Measurements from ENCODE around the gene PPP2R3A.

The PPP2R3A gene

GRCh38 chr3:136036306-136036705 is 70.8 kb downstream of the PPP2R3A start:
- Histone ChIP-seq H3K4me1 (ENCODE audit: insufficient read depth, low read length) (peaks cover 4% of the 10 kb centered on the region), H3K27ac (ENCODE audit: low read depth, low read length) (no peak overlapping the region), H3K9ac (ENCODE audit: low read length) (no peak overlapping the region), H3K4me3 (ENCODE audit: low read depth in 1 of 2, low read length in 2 of 2) (no peak overlapping the region), H3K9me3 (ENCODE audit: low read length) (no peaks in the 10 kb centered on the region), H3K36me3 (ENCODE audit: insufficient read depth, low read length) (peaks cover 9% of the 10 kb centered on the region), H3K27me3 (ENCODE audit: control insufficient read depth in 1 of 2, insufficient read depth in 2 of 2, low read length in 2 of 2) (no peaks in the 10 kb centered on the region)

GRCh38 chr3:136038668-136039067 is 73.1 kb downstream of the PPP2R3A start:
- Histone ChIP-seq H3K4me3 (ENCODE audit: low read depth in 1 of 2, low read length in 2 of 2) (no peak overlapping the region), H3K9ac (ENCODE audit: low read length) (no peak overlapping the region), H3K9me3 (ENCODE audit: low read length) (no peaks in the 10 kb centered on the region), H3K27me3 (ENCODE audit: control insufficient read depth in 1 of 2, insufficient read depth in 2 of 2, low read length in 2 of 2) (no peaks in the 10 kb centered on the region), H3K36me3 (ENCODE audit: insufficient read depth, low read length) (peaks cover 9% of the 10 kb centered on the region), H3K27ac (ENCODE audit: low read depth, low read length) (no peak overlapping the region), H3K4me1 (ENCODE audit: insufficient read depth, low read length) (peaks cover 4% of the 10 kb centered on the region)

- H3K4me3 ChIP-seq (ENCODE audit: low read depth in 1 of 2, low read length in 2 of 2), result no peak overlapping the region
- peaks cover 4% of the 10 kb centered on the region for H3K4me1 ChIP-seq (ENCODE audit: insufficient read depth, low read length)
- H3K27me3 ChIP-seq (ENCODE audit: control insufficient read depth in 1 of 2, insufficient read depth in 2 of 2, low read length in 2 of 2), result no peaks in the 10 kb centered on the region
- no peaks in the 10 kb centered on the region for H3K9me3 ChIP-seq (ENCODE audit: low read length)
- H3K36me3 ChIP-seq (ENCODE audit: insufficient read depth, low read length), result peaks cover 31% of the 10 kb centered on the region
- no peak overlapping the region for H3K9ac ChIP-seq (ENCODE audit: low read length)
- no peak overlapping the region for H3K27ac ChIP-seq (ENCODE audit: low read depth, low read length)
Measured at GRCh38 chr3:136042608-136043221, 77.2 kb downstream of the PPP2R3A start.

- no peaks in the 10 kb centered on the region for H3K27me3 ChIP-seq (ENCODE audit: control insufficient read depth in 1 of 2, insufficient read depth in 2 of 2, low read length in 2 of 2)
- no peak overlapping the region for H3K9ac ChIP-seq (ENCODE audit: low read length)
- H3K36me3 ChIP-seq (ENCODE audit: insufficient read depth, low read length), result peaks cover 35% of the 10 kb centered on the region
- no peak overlapping the region for H3K4me3 ChIP-seq (ENCODE audit: low read depth in 1 of 2, low read length in 2 of 2)
- no peak overlapping the region for H3K27ac ChIP-seq (ENCODE audit: low read depth, low read length)
- H3K4me1 ChIP-seq (ENCODE audit: insufficient read depth, low read length), result no peaks in the 10 kb centered on the region
- no peaks in the 10 kb centered on the region for H3K9me3 ChIP-seq (ENCODE audit: low read length)
Measured at GRCh38 chr3:136044980-136045745, 79.6 kb downstream of the PPP2R3A start.

GRCh38 chr3:136048068-136048467 is 82.5 kb downstream of the PPP2R3A start:
- Histone ChIP-seq H3K4me3 (ENCODE audit: low read depth in 1 of 2, low read length in 2 of 2) (no peak overlapping the region), H3K27ac (ENCODE audit: low read depth, low read length) (no peak overlapping the region), H3K4me1 (ENCODE audit: insufficient read depth, low read length) (no peaks in the 10 kb centered on the region), H3K9me3 (ENCODE audit: low read length) (no peaks in the 10 kb centered on the region), H3K9ac (ENCODE audit: low read length) (no peak overlapping the region), H3K27me3 (ENCODE audit: control insufficient read depth in 1 of 2, insufficient read depth in 2 of 2, low read length in 2 of 2) (no peaks in the 10 kb centered on the region), H3K36me3 (ENCODE audit: insufficient read depth, low read length) (peaks cover 48% of the 10 kb centered on the region)

- no peak overlapping the region for H3K4me3 ChIP-seq (ENCODE audit: low read depth in 1 of 2, low read length in 2 of 2)
- H3K27ac ChIP-seq (ENCODE audit: low read depth, low read length), result no peak overlapping the region
- no peaks in the 10 kb centered on the region for H3K9me3 ChIP-seq (ENCODE audit: low read length)
- H3K4me1 ChIP-seq (ENCODE audit: insufficient read depth, low read length), result no peaks in the 10 kb centered on the region
- no peak overlapping the region for H3K9ac ChIP-seq (ENCODE audit: low read length)
- H3K27me3 ChIP-seq (ENCODE audit: control insufficient read depth in 1 of 2, insufficient read depth in 2 of 2, low read length in 2 of 2), result no peaks in the 10 kb centered on the region
- peaks cover 39% of the 10 kb centered on the region for H3K36me3 ChIP-seq (ENCODE audit: insufficient read depth, low read length)
Measured at GRCh38 chr3:136050250-136050649, 84.7 kb downstream of the PPP2R3A start.

GRCh38 chr3:136055491-136055890 is 90.0 kb downstream of the PPP2R3A start:
- peaks cover 19% of the 10 kb centered on the region for H3K36me3 ChIP-seq (ENCODE audit: insufficient read depth, low read length)
- no peak overlapping the region for H3K4me3 ChIP-seq (ENCODE audit: low read depth in 1 of 2, low read length in 2 of 2)
- no peaks in the 10 kb centered on the region for H3K4me1 ChIP-seq (ENCODE audit: insufficient read depth, low read length)
- no peaks in the 10 kb centered on the region for H3K9me3 ChIP-seq (ENCODE audit: low read length)
- H3K27ac ChIP-seq (ENCODE audit: low read depth, low read length), result no peak overlapping the region
- no peak overlapping the region for H3K9ac ChIP-seq (ENCODE audit: low read length)
- no peaks in the 10 kb centered on the region for H3K27me3 ChIP-seq (ENCODE audit: control insufficient read depth in 1 of 2, insufficient read depth in 2 of 2, low read length in 2 of 2)

GRCh38 chr3:136067211-136067610 is 101.7 kb downstream of the PPP2R3A start:
- H3K4me1 ChIP-seq (ENCODE audit: insufficient read depth, low read length), result peaks cover 16% of the 10 kb centered on the region
- no peak overlapping the region for H3K27ac ChIP-seq (ENCODE audit: low read depth, low read length)
- H3K27me3 ChIP-seq (ENCODE audit: control insufficient read depth in 1 of 2, insufficient read depth in 2 of 2, low read length in 2 of 2), result no peaks in the 10 kb centered on the region
- no peak overlapping the region for H3K9ac ChIP-seq (ENCODE audit: low read length)
- no peak overlapping the region for H3K4me3 ChIP-seq (ENCODE audit: low read depth in 1 of 2, low read length in 2 of 2)
- H3K36me3 ChIP-seq (ENCODE audit: insufficient read depth, low read length), result no peaks in the 10 kb centered on the region
- no peaks in the 10 kb centered on the region for H3K9me3 ChIP-seq (ENCODE audit: low read length)

- Histone ChIP-seq H3K4me1 (ENCODE audit: insufficient read depth, low read length) (peaks cover 16% of the 10 kb centered on the region), H3K27me3 (ENCODE audit: control insufficient read depth in 1 of 2, insufficient read depth in 2 of 2, low read length in 2 of 2) (no peaks in the 10 kb centered on the region), H3K4me3 (ENCODE audit: low read depth in 1 of 2, low read length in 2 of 2) (no peak overlapping the region), H3K9ac (ENCODE audit: low read length) (no peak overlapping the region), H3K9me3 (ENCODE audit: low read length) (no peaks in the 10 kb centered on the region), H3K36me3 (ENCODE audit: insufficient read depth, low read length) (no peaks in the 10 kb centered on the region), H3K27ac (ENCODE audit: low read depth, low read length) (no peak overlapping the region)
Measured at GRCh38 chr3:136068708-136069107, 103.2 kb downstream of the PPP2R3A start.

GRCh38 chr3:136069933-136070332 is 104.4 kb downstream of the PPP2R3A start:
- Histone ChIP-seq H3K4me3 (ENCODE audit: low read depth in 1 of 2, low read length in 2 of 2) (no peak overlapping the region), H3K36me3 (ENCODE audit: insufficient read depth, low read length) (no peaks in the 10 kb centered on the region), H3K9ac (ENCODE audit: low read length) (no peak overlapping the region)

GRCh38 chr3:136070334-136070733 is 104.8 kb downstream of the PPP2R3A start:
- Histone ChIP-seq H3K9ac (ENCODE audit: low read length) (no peak overlapping the region), H3K27ac (ENCODE audit: low read depth, low read length) (peak overlapping the region; percentile 72), H3K4me1 (ENCODE audit: insufficient read depth, low read length) (peaks cover 16% of the 10 kb centered on the region), H3K27me3 (ENCODE audit: control insufficient read depth in 1 of 2, insufficient read depth in 2 of 2, low read length in 2 of 2) (no peaks in the 10 kb centered on the region), H3K9me3 (ENCODE audit: low read length) (no peaks in the 10 kb centered on the region), H3K4me3 (ENCODE audit: low read depth in 1 of 2, low read length in 2 of 2) (no peak overlapping the region), H3K36me3 (ENCODE audit: insufficient read depth, low read length) (no peaks in the 10 kb centered on the region)

More at GRCh38 chr3:136069933-136070332, 104.4 kb downstream of the PPP2R3A start:
- peaks cover 16% of the 10 kb centered on the region for H3K4me1 ChIP-seq (ENCODE audit: insufficient read depth, low read length)
- H3K9me3 ChIP-seq (ENCODE audit: low read length), result no peaks in the 10 kb centered on the region
- peak overlapping the region; percentile 72 for H3K27ac ChIP-seq (ENCODE audit: low read depth, low read length)
- no peaks in the 10 kb centered on the region for H3K27me3 ChIP-seq (ENCODE audit: control insufficient read depth in 1 of 2, insufficient read depth in 2 of 2, low read length in 2 of 2)
